ENCODE results near the gene GLS.
A peak's percentile ranks its signal among the peaks of the same experiment; 100 is the strongest.
"Not testable (repeated sequence)": the region's sequence is repeated elsewhere in the genome, so short reads cannot be mapped to it uniquely, and the experiment has no call there.

Gene GLS

GRCh38 chr2:190882856-190883582 lies 2.4 kb downstream of the GLS start:
- no peaks in the 10 kb centered on the region for H3K27me3 ChIP-seq (replicated peaks in 2 of 5; ENCODE audit: control insufficient read depth in 4 of 5, insufficient read depth in 5 of 5, low read length in 4 of 5)
- peak overlapping the region; percentile 83 to 92 for H3K27ac ChIP-seq (ENCODE audit: insufficient read depth in 1 of 2, low read depth in 1 of 2, low read length in 2 of 2, poor library complexity in 1 of 2, severe bottlenecking in 2 of 2)
- ChIA-PET CTCF (interaction anchor here (0.9 to 3.8 kb wide), 5 partner anchors 8 to 65 kb away, joined by 3 to 30 read pairs (median 8); no protein-coding TSS in a partner anchor), POLR2A (no interaction called here)
- peaks cover 0 to 4% (median 2%) of the 10 kb centered on the region in 4 experiments for H3K36me3 ChIP-seq (ENCODE audit: control insufficient read depth in 4 of 4, insufficient read depth in 4 of 4, low read length in 3 of 4)
- no peaks in the 10 kb centered on the region for H3K9me3 ChIP-seq (ENCODE audit: control extremely low read depth in 1 of 5, control insufficient read depth in 4 of 5, insufficient read depth in 2 of 5, low read depth in 1 of 5, low read length in 4 of 5)
- H3K4me3 ChIP-seq (ENCODE audit: control insufficient read depth in 1 of 7, extremely low read depth in 1 of 7, insufficient read depth in 4 of 7, low read depth in 2 of 7, low read length in 6 of 7): peak overlapping the region in 6 of 7 experiments; percentile 72 to 94 (median 90)
- peaks cover 20 to 66% (median 46%) of the 10 kb centered on the region in 4 experiments for H3K4me1 ChIP-seq (ENCODE audit: control extremely low read depth in 1 of 4, control insufficient read depth in 4 of 4, insufficient read depth in 4 of 4, low read length in 3 of 4)
- peak in 2 of 3 donors; percentile 34 to 36 for DNase-seq
- WGBS (ENCODE audit: insufficient coverage): 0% methylated on average over 2 of the region's 4 CpGs

GRCh38 chr2:190885844-190886243 lies 5.2 kb downstream of the GLS start:
- Histone ChIP-seq H3K36me3 (ENCODE audit: control insufficient read depth in 4 of 4, insufficient read depth in 4 of 4, low read length in 3 of 4) (peaks cover 0 to 11% (median 4%) of the 10 kb centered on the region in 4 experiments), H3K4me3 (ENCODE audit: control insufficient read depth in 1 of 7, extremely low read depth in 1 of 7, insufficient read depth in 4 of 7, low read depth in 2 of 7, low read length in 6 of 7) (peak overlapping the region in 1 of 7 experiments; percentile 4), H3K27ac (ENCODE audit: insufficient read depth in 1 of 2, low read depth in 1 of 2, low read length in 2 of 2, poor library complexity in 1 of 2, severe bottlenecking in 2 of 2) (peak overlapping the region in 1 of 2 experiments; percentile 7), H3K4me1 (ENCODE audit: control extremely low read depth in 1 of 4, control insufficient read depth in 4 of 4, insufficient read depth in 4 of 4, low read length in 3 of 4) (peaks cover 21 to 63% (median 47%) of the 10 kb centered on the region in 4 experiments)
- POLR2A ChIA-PET; DNase-seq; H3K9me3 ChIP-seq (ENCODE audit: control extremely low read depth in 1 of 5, control insufficient read depth in 4 of 5, insufficient read depth in 2 of 5, low read depth in 1 of 5, low read length in 4 of 5); H3K27me3 ChIP-seq (replicated peaks in 2 of 5; ENCODE audit: control insufficient read depth in 4 of 5, insufficient read depth in 5 of 5, low read length in 4 of 5): not testable (repeated sequence)
- WGBS (ENCODE audit: insufficient coverage): 88% methylated on average over 3 of the region's 6 CpGs
- CTCF ChIA-PET: interaction anchor here (0.6 kb wide), 1 partner anchor 14 kb away, joined by 3 read pairs; no protein-coding TSS in a partner anchor

- Histone ChIP-seq H3K4me3 (ENCODE audit: control insufficient read depth in 1 of 7, extremely low read depth in 1 of 7, insufficient read depth in 4 of 7, low read depth in 2 of 7, low read length in 6 of 7) (peak overlapping the region in 2 of 7 experiments; percentile 30 to 45), H3K36me3 (ENCODE audit: control insufficient read depth in 4 of 4, insufficient read depth in 4 of 4, low read length in 3 of 4) (peaks cover 0 to 11% (median 4%) of the 10 kb centered on the region in 4 experiments), H3K27ac (ENCODE audit: insufficient read depth in 1 of 2, low read depth in 1 of 2, low read length in 2 of 2, poor library complexity in 1 of 2, severe bottlenecking in 2 of 2) (peak overlapping the region in 1 of 2 experiments; percentile 28), H3K27me3 (replicated peaks in 2 of 5; ENCODE audit: control insufficient read depth in 4 of 5, insufficient read depth in 5 of 5, low read length in 4 of 5) (no peaks in the 10 kb centered on the region), H3K4me1 (ENCODE audit: control extremely low read depth in 1 of 4, control insufficient read depth in 4 of 4, insufficient read depth in 4 of 4, low read length in 3 of 4) (peaks cover 24 to 75% (median 55%) of the 10 kb centered on the region in 4 experiments), H3K9me3 (ENCODE audit: control extremely low read depth in 1 of 5, control insufficient read depth in 4 of 5, insufficient read depth in 2 of 5, low read depth in 1 of 5, low read length in 4 of 5) (no peaks in the 10 kb centered on the region)
- WGBS (ENCODE audit: insufficient coverage): no CpG with 5 or more reads among the region's 2 CpGs
- peak in 2 of 3 donors; percentile 37 to 57 for DNase-seq
- ChIA-PET POLR2A (interaction anchor here (0.6 kb wide), 1 partner anchor 487 kb away, joined by 3 read pairs; no protein-coding TSS in a partner anchor), CTCF (interaction anchor here (0.7 to 1.6 kb wide), 3 partner anchors 18 to 73 kb away, joined by 3 to 6 read pairs (median 4); no protein-coding TSS in a partner anchor)
These were observed 6.5 kb downstream of the GLS start for GRCh38 chr2:190887089-190887488.

GRCh38 chr2:190888449-190888848 lies 7.8 kb downstream of the GLS start:
- POLR2A ChIA-PET: no interaction called here
- Histone ChIP-seq H3K36me3 (ENCODE audit: control insufficient read depth in 4 of 4, insufficient read depth in 4 of 4, low read length in 3 of 4) (peaks cover 0 to 7% (median 2%) of the 10 kb centered on the region in 4 experiments), H3K27me3 (replicated peaks in 2 of 5; ENCODE audit: control insufficient read depth in 4 of 5, insufficient read depth in 5 of 5, low read length in 4 of 5) (no peaks in the 10 kb centered on the region), H3K27ac (ENCODE audit: insufficient read depth in 1 of 2, low read depth in 1 of 2, low read length in 2 of 2, poor library complexity in 1 of 2, severe bottlenecking in 2 of 2) (peak overlapping the region in 1 of 2 experiments; percentile 46), H3K4me1 (ENCODE audit: control extremely low read depth in 1 of 4, control insufficient read depth in 4 of 4, insufficient read depth in 4 of 4, low read length in 3 of 4) (peaks cover 20 to 67% (median 43%) of the 10 kb centered on the region in 4 experiments), H3K4me3 (ENCODE audit: control insufficient read depth in 1 of 7, extremely low read depth in 1 of 7, insufficient read depth in 4 of 7, low read depth in 2 of 7, low read length in 6 of 7) (peak overlapping the region in 1 of 7 experiments; percentile 11), H3K9me3 (ENCODE audit: control extremely low read depth in 1 of 5, control insufficient read depth in 4 of 5, insufficient read depth in 2 of 5, low read depth in 1 of 5, low read length in 4 of 5) (no peaks in the 10 kb centered on the region)
- no peak for DNase-seq
- WGBS (ENCODE audit: insufficient coverage): no CpG with 5 or more reads among the region's 1 CpG
- CTCF ChIA-PET: interaction anchor here (1.4 to 5.2 kb wide), 4 partner anchors 7 to 59 kb away, joined by 3 to 30 read pairs (median 4); partner anchors contain the start of gene GLS

- 93% methylated on average over 2 of the region's 3 CpGs for WGBS (ENCODE audit: insufficient coverage)
- H3K27me3 ChIP-seq (replicated peaks in 2 of 5; ENCODE audit: control insufficient read depth in 4 of 5, insufficient read depth in 5 of 5, low read length in 4 of 5): no peaks in the 10 kb centered on the region
- ChIA-PET POLR2A (no interaction called here), CTCF (interaction anchor here (1.6 to 5.2 kb wide), 3 partner anchors 8 to 58 kb away, joined by 4 to 30 read pairs (median 5); partner anchors contain the start of gene GLS)
- no peak overlapping the region for H3K27ac ChIP-seq (ENCODE audit: insufficient read depth in 1 of 2, low read depth in 1 of 2, low read length in 2 of 2, poor library complexity in 1 of 2, severe bottlenecking in 2 of 2)
- H3K9me3 ChIP-seq (ENCODE audit: control extremely low read depth in 1 of 5, control insufficient read depth in 4 of 5, insufficient read depth in 2 of 5, low read depth in 1 of 5, low read length in 4 of 5): no peaks in the 10 kb centered on the region
- peaks cover 13 to 58% (median 35%) of the 10 kb centered on the region in 4 experiments for H3K4me1 ChIP-seq (ENCODE audit: control extremely low read depth in 1 of 4, control insufficient read depth in 4 of 4, insufficient read depth in 4 of 4, low read length in 3 of 4)
- no peak for DNase-seq
- peaks cover 0 to 7% (median 2%) of the 10 kb centered on the region in 4 experiments for H3K36me3 ChIP-seq (ENCODE audit: control insufficient read depth in 4 of 4, insufficient read depth in 4 of 4, low read length in 3 of 4)
- no peak overlapping the region for H3K4me3 ChIP-seq (ENCODE audit: control insufficient read depth in 1 of 7, extremely low read depth in 1 of 7, insufficient read depth in 4 of 7, low read depth in 2 of 7, low read length in 6 of 7)
These were observed 8.7 kb downstream of the GLS start for GRCh38 chr2:190889175-190889943.

GRCh38 chr2:190891372-190891771 lies 10.8 kb downstream of the GLS start:
- ChIA-PET POLR2A (interaction anchor here (2.1 kb wide), 1 partner anchor 9 kb away, joined by 6 read pairs; no protein-coding TSS in a partner anchor), CTCF (interaction anchor here (1.0 to 5.2 kb wide), 4 partner anchors 10 to 59 kb away, joined by 3 to 30 read pairs (median 3); partner anchors contain the start of gene GLS)
- DNase-seq: peak in 2 of 3 donors; percentile 73 to 77
- peaks cover 0 to 16% (median 12%) of the 10 kb centered on the region in 4 experiments for H3K36me3 ChIP-seq (ENCODE audit: control insufficient read depth in 4 of 4, insufficient read depth in 4 of 4, low read length in 3 of 4)
- no peaks in the 10 kb centered on the region for H3K27me3 ChIP-seq (replicated peaks in 2 of 5; ENCODE audit: control insufficient read depth in 4 of 5, insufficient read depth in 5 of 5, low read length in 4 of 5)
- H3K4me1 ChIP-seq (ENCODE audit: control extremely low read depth in 1 of 4, control insufficient read depth in 4 of 4, insufficient read depth in 4 of 4, low read length in 3 of 4): peaks cover 9 to 50% (median 27%) of the 10 kb centered on the region in 4 experiments
- H3K27ac ChIP-seq (ENCODE audit: insufficient read depth in 1 of 2, low read depth in 1 of 2, low read length in 2 of 2, poor library complexity in 1 of 2, severe bottlenecking in 2 of 2): no peak overlapping the region
- peak overlapping the region in 1 of 7 experiments; percentile 36 for H3K4me3 ChIP-seq (ENCODE audit: control insufficient read depth in 1 of 7, extremely low read depth in 1 of 7, insufficient read depth in 4 of 7, low read depth in 2 of 7, low read length in 6 of 7)
- no peaks in the 10 kb centered on the region for H3K9me3 ChIP-seq (ENCODE audit: control extremely low read depth in 1 of 5, control insufficient read depth in 4 of 5, insufficient read depth in 2 of 5, low read depth in 1 of 5, low read length in 4 of 5)
